ENCODE data around the gene OBSL1.

DNA sequence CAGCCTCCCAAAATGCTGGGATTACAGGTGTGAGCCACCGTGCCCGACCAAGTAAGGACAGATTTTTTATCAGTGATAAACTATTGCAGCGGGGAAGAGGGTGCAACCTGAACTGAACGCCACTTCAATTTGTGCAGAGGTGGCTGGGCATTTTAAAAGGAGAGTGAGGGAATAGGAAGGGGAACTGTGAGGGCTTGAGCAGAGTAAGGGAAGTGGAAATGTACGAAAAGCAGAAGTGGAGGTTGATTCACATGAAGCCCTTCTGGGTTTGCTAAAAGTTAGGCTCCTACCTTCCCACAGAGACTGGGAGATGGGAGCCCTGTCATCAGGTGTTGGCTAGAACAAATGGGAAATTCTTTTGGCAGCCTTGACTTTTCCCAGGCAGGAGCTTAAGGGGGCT is 32.4 kb upstream of the OBSL1 start:
- TF ChIP-seq, protein P1, sequence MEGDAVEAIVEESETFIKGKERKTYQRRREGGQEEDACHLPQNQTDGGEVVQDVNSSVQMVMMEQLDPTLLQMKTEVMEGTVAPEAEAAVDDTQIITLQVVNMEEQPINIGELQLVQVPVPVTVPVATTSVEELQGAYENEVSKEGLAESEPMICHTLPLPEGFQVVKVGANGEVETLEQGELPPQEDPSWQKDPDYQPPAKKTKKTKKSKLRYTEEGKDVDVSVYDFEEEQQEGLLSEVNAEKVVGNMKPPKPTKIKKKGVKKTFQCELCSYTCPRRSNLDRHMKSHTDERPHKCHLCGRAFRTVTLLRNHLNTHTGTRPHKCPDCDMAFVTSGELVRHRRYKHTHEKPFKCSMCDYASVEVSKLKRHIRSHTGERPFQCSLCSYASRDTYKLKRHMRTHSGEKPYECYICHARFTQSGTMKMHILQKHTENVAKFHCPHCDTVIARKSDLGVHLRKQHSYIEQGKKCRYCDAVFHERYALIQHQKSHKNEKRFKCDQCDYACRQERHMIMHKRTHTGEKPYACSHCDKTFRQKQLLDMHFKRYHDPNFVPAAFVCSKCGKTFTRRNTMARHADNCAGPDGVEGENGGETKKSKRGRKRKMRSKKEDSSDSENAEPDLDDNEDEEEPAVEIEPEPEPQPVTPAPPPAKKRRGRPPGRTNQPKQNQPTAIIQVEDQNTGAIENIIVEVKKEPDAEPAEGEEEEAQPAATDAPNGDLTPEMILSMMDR (IDR thresholded peaks at IDR 0.05; ENCODE audit: low read depth, low read length, missing input control) = no peak
- TF ChIP-seq, protein P2, sequence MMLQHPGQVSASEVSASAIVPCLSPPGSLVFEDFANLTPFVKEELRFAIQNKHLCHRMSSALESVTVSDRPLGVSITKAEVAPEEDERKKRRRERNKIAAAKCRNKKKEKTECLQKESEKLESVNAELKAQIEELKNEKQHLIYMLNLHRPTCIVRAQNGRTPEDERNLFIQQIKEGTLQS (IDR thresholded peaks at IDR 0.05) = no peak
- no peak for TF ChIP-seq FOXA1 (IDR thresholded peaks at IDR 0.05)
- TF ChIP-seq, protein P3, sequence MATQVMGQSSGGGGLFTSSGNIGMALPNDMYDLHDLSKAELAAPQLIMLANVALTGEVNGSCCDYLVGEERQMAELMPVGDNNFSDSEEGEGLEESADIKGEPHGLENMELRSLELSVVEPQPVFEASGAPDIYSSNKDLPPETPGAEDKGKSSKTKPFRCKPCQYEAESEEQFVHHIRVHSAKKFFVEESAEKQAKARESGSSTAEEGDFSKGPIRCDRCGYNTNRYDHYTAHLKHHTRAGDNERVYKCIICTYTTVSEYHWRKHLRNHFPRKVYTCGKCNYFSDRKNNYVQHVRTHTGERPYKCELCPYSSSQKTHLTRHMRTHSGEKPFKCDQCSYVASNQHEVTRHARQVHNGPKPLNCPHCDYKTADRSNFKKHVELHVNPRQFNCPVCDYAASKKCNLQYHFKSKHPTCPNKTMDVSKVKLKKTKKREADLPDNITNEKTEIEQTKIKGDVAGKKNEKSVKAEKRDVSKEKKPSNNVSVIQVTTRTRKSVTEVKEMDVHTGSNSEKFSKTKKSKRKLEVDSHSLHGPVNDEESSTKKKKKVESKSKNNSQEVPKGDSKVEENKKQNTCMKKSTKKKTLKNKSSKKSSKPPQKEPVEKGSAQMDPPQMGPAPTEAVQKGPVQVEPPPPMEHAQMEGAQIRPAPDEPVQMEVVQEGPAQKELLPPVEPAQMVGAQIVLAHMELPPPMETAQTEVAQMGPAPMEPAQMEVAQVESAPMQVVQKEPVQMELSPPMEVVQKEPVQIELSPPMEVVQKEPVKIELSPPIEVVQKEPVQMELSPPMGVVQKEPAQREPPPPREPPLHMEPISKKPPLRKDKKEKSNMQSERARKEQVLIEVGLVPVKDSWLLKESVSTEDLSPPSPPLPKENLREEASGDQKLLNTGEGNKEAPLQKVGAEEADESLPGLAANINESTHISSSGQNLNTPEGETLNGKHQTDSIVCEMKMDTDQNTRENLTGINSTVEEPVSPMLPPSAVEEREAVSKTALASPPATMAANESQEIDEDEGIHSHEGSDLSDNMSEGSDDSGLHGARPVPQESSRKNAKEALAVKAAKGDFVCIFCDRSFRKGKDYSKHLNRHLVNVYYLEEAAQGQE (IDR thresholded peaks at IDR 0.05) = no peak
- no peak for TF ChIP-seq YY1 (IDR thresholded peaks at IDR 0.05)

Measured in liver (tissue), 3 donors.